H9 (cell line): Measurements from ENCODE around the gene ZSCAN30. TPM values are rescaled to one million over a fixed set of nuclear protein-coding genes. Genes with fewer than 3 reads are reported as not detected.

Experiments
- DNase-seq: peaks from one replicate; pipeline ENCODE4 v3.0.0-alpha.2; 2017
- H2AFZ ChIP-seq: one replicate; pipeline ENCODE4 v1.6.1; 2013; ENCODE audit warnings: mild to moderate bottlenecking, low read length, control low read depth, moderate library complexity
- H2AK5ac ChIP-seq: 2 replicates; pipeline ENCODE4 v1.6.1; 2013; ENCODE audit warnings: low read length, control low read depth, mixed read lengths; ENCODE audit not compliant: insufficient read length
- H2BK120ac ChIP-seq: one replicate; pipeline ENCODE4 v1.6.1; 2013; ENCODE audit warnings: low read depth, mild to moderate bottlenecking, low read length, control low read depth, inconsistent platforms; ENCODE audit not compliant: poor library complexity, severe bottlenecking
- H2BK12ac ChIP-seq: 2 replicates; pipeline ENCODE4 v1.6.1; 2013; ENCODE audit warnings: low read length, control low read depth, mixed read lengths, low read depth; ENCODE audit not compliant: insufficient read length
- H2BK15ac ChIP-seq: 2 replicates; pipeline ENCODE4 v1.6.1; 2013; ENCODE audit warnings: low read depth, low read length, control low read depth
- H2BK20ac ChIP-seq: one replicate; pipeline ENCODE4 v1.6.1; 2013; ENCODE audit warnings: low read depth, mild to moderate bottlenecking, low read length, control low read depth, inconsistent platforms; ENCODE audit not compliant: poor library complexity, severe bottlenecking
- H2BK5ac ChIP-seq: 2 replicates; pipeline ENCODE4 v1.6.1; 2013; ENCODE audit warnings: low read length, control low read depth, mixed read lengths; ENCODE audit not compliant: insufficient read length
- H3K14ac ChIP-seq: 2 replicates; pipeline ENCODE4 v1.6.1; 2013; ENCODE audit warnings: low read length, control low read depth; ENCODE audit not compliant: insufficient read depth
- H3K18ac ChIP-seq: 2 replicates; pipeline ENCODE4 v1.6.1; 2013; ENCODE audit warnings: low read depth, mild to moderate bottlenecking, mixed read lengths, low read length, control low read depth; ENCODE audit not compliant: insufficient read length
- H3K23ac ChIP-seq: 2 replicates; pipeline ENCODE4 v1.6.1; 2013; ENCODE audit warnings: low read length, control low read depth, mixed read lengths, low read depth; ENCODE audit not compliant: insufficient read length
- H3K23me2 ChIP-seq: 2 replicates; pipeline ENCODE4 v1.6.1; 2013; ENCODE audit warnings: low read depth, mild to moderate bottlenecking, mixed read lengths, low read length, control low read depth; ENCODE audit not compliant: insufficient read length, poor library complexity, severe bottlenecking
- H3K27ac ChIP-seq: 2 replicates; pipeline ENCODE4 v1.5.1; 2013; ENCODE audit warnings: low read length, control low read depth, mixed read lengths, low read depth; ENCODE audit not compliant: insufficient read length
- H3K27me3 ChIP-seq: 2 replicates; pipeline ENCODE4 v1.6.1; 2013; ENCODE audit warnings: low read length, control low read depth, inconsistent platforms; ENCODE audit not compliant: insufficient read depth
- H3K4ac ChIP-seq: 2 replicates; pipeline ENCODE4 v1.6.1; 2013; ENCODE audit warnings: low read depth, mild to moderate bottlenecking, control low read depth, inconsistent platforms, low read length, moderate library complexity
- H3K4me1 ChIP-seq: 2 replicates; pipeline ENCODE4 v1.6.1; 2013; ENCODE audit warnings: low read length, control low read depth, inconsistent platforms; ENCODE audit not compliant: insufficient read depth
- H3K4me2 ChIP-seq: 2 replicates; pipeline ENCODE4 v1.6.1; 2013; ENCODE audit warnings: low read length, control low read depth, mixed read lengths; ENCODE audit not compliant: insufficient read length, insufficient read depth
- H3K56ac ChIP-seq: 2 replicates; pipeline ENCODE4 v1.6.1; 2013; ENCODE audit warnings: low read depth, mild to moderate bottlenecking, mixed read lengths, low read length, control low read depth; ENCODE audit not compliant: insufficient read length
- H3K79me1 ChIP-seq: 2 replicates; pipeline ENCODE4 v1.6.1; 2013; ENCODE audit warnings: low read depth, mild to moderate bottlenecking, moderate library complexity, low read length, control low read depth, inconsistent platforms; ENCODE audit not compliant: insufficient read depth, poor library complexity, severe bottlenecking
- H3K79me2 ChIP-seq: 2 replicates; pipeline ENCODE4 v1.6.1; 2013; ENCODE audit warnings: low read length, control low read depth, inconsistent platforms; ENCODE audit not compliant: insufficient read depth
- H3K9ac ChIP-seq: 2 replicates; pipeline ENCODE4 v1.6.1; 2013; ENCODE audit warnings: low read length, control low read depth, mixed read lengths; ENCODE audit not compliant: insufficient read length; ENCODE audit errors: extremely low read depth
- H3K9me3 ChIP-seq: one replicate; pipeline ENCODE4 v1.6.1; 2013; ENCODE audit warnings: low read depth, low read length, inconsistent platforms; ENCODE audit not compliant: control insufficient read depth
- H3T11ph ChIP-seq: one replicate; pipeline ENCODE4 v1.6.1; 2013; ENCODE audit warnings: mild to moderate bottlenecking, low read length, control low read depth, inconsistent platforms
- H4K20me1 ChIP-seq: one replicate; pipeline ENCODE4 v1.6.1; 2013; ENCODE audit not compliant: control insufficient read depth, insufficient read length, insufficient read depth
- H4K5ac ChIP-seq: 2 replicates; pipeline ENCODE4 v1.6.1; 2013; ENCODE audit warnings: low read depth, mild to moderate bottlenecking, mixed read lengths, low read length, control low read depth; ENCODE audit not compliant: insufficient read length
- H4K8ac ChIP-seq: replicated peaks from 2 replicates; pipeline ENCODE4 v1.6.1; 2013; ENCODE audit warnings: low read length, control low read depth, mixed read lengths, low read depth; ENCODE audit not compliant: insufficient read length
- H4K91ac ChIP-seq: 2 replicates; pipeline ENCODE4 v1.6.1; 2013; ENCODE audit warnings: low read depth, mild to moderate bottlenecking, moderate library complexity, mixed read lengths, low read length, control low read depth; ENCODE audit not compliant: insufficient read length
- H3K27ac Mint-ChIP-seq, 3 experiments: 2 replicates in 2 of 3; 3 replicates in 1 of 3; pipeline ENCODE4 v1.8.0; 2020 to 2021; ENCODE audit warnings: mixed read lengths in 3 of 3, mild to moderate bottlenecking in 1 of 3, moderate library complexity in 1 of 3
- H3K27me3 Mint-ChIP-seq: 2 replicates; pipeline ENCODE4 v1.8.0; 2021; ENCODE audit warnings: low read depth, mild to moderate bottlenecking, moderate library complexity, mixed read lengths
- H3K36me3 Mint-ChIP-seq, 3 experiments: 2 replicates in 2 of 3; 3 replicates in 1 of 3; pipeline ENCODE4 v1.8.0; 2020 to 2021; ENCODE audit warnings: low read depth in 3 of 3, mixed read lengths in 3 of 3; ENCODE audit not compliant: insufficient read depth in 1 of 3
- H3K4me1 Mint-ChIP-seq, 2 experiments: 2 replicates each; pipeline ENCODE4 v1.8.0; 2020; ENCODE audit warnings: mixed read lengths in 2 of 2
- H3K4me3 Mint-ChIP-seq, 2 experiments: 2 replicates in 1 of 2; 3 replicates in 1 of 2; pipeline ENCODE4 v1.8.0; 2020 to 2021; ENCODE audit warnings: mild to moderate bottlenecking in 2 of 2, mixed read lengths in 2 of 2, moderate library complexity in 1 of 2
- H3K9me3 Mint-ChIP-seq, 2 experiments: 2 replicates in 1 of 2; 3 replicates in 1 of 2; pipeline ENCODE4 v1.8.0; 2020; ENCODE audit warnings: mild to moderate bottlenecking in 2 of 2, mixed read lengths in 2 of 2, moderate library complexity in 1 of 2
- WGBS: extraction: QIAGEN DNeasy Blood & Tissue Kit; methylation state at CpG from one replicate; pipeline ENCODE4 v1.1.7; 2013; ENCODE audit warnings: missing lambda C conversion rate, low lambda C conversion rate, mixed read lengths; ENCODE audit not compliant: insufficient read length; ENCODE audit errors: extremely low coverage; 5-methylcytosine and 5-hydroxymethylcytosine counted together
- total RNA-seq: library from RNA; stranded (reverse); gene quantifications from 2 replicates; pipeline ENCODE4 v1.2.1, GENCODE V29; 2021
- TF ChIP-seq, protein P1 (sequence below): fragments of 200-600 bp; sonication (generic); conservative IDR thresholded peaks from 3 replicates; pipeline ENCODE4 v1.8.0; 2021; ENCODE audit warnings: antibody characterized with exemption, mild to moderate bottlenecking

The ZSCAN30 gene
- total RNA-seq, 1 experiment from 2014 or later: 11.6 TPM

- Histone ChIP-seq H3K14ac (no peak overlapping the region), H2BK5ac (no peak overlapping the region), H4K20me1 (no peaks in the 10 kb centered on the region), H3K79me1 (no peaks in the 10 kb centered on the region), H2BK20ac (no peak overlapping the region), H3K23me2 (no peaks in the 10 kb centered on the region), H4K91ac (no peak overlapping the region), H3T11ph (no peak overlapping the region), H2AFZ (no peak overlapping the region), H3K4ac (no peak overlapping the region), H3K27me3 (no peaks in the 10 kb centered on the region), H3K4me1 (no peaks in the 10 kb centered on the region), H2BK12ac (no peak overlapping the region), H3K9ac (no peak overlapping the region), H3K23ac (no peak overlapping the region), H3K79me2 (no peaks in the 10 kb centered on the region), H3K27ac (no peak overlapping the region), H2BK120ac (no peak overlapping the region), H3K9me3 (no peaks in the 10 kb centered on the region), H3K56ac (no peak overlapping the region), H2BK15ac (no peak overlapping the region), H2AK5ac (no peak overlapping the region), H3K18ac (no peak overlapping the region), H4K5ac (no peak overlapping the region), H4K8ac (no peak overlapping the region), H3K4me2 (no peak overlapping the region)
- peaks cover 66 to 89% (median 83%) of the 10 kb centered on the region in 3 experiments for H3K36me3 Mint-ChIP-seq
- no peaks in the 10 kb centered on the region for H3K4me1 Mint-ChIP-seq
- H3K27ac Mint-ChIP-seq: no peak overlapping the region
- WGBS: no CpG with 5 or more reads among the region's 6 CpGs
- no peak for DNase-seq
- no peak overlapping the region for H3K4me3 Mint-ChIP-seq
- H3K9me3 Mint-ChIP-seq: no peaks in the 10 kb centered on the region; a peak in 1 of 5 replicates
- no peaks in the 10 kb centered on the region for H3K27me3 Mint-ChIP-seq
- TF ChIP-seq, protein P1, sequence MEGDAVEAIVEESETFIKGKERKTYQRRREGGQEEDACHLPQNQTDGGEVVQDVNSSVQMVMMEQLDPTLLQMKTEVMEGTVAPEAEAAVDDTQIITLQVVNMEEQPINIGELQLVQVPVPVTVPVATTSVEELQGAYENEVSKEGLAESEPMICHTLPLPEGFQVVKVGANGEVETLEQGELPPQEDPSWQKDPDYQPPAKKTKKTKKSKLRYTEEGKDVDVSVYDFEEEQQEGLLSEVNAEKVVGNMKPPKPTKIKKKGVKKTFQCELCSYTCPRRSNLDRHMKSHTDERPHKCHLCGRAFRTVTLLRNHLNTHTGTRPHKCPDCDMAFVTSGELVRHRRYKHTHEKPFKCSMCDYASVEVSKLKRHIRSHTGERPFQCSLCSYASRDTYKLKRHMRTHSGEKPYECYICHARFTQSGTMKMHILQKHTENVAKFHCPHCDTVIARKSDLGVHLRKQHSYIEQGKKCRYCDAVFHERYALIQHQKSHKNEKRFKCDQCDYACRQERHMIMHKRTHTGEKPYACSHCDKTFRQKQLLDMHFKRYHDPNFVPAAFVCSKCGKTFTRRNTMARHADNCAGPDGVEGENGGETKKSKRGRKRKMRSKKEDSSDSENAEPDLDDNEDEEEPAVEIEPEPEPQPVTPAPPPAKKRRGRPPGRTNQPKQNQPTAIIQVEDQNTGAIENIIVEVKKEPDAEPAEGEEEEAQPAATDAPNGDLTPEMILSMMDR: no peak
Measured at GRCh38 chr18:35248429-35248828, 41.6 kb downstream of the ZSCAN30 start.
